Measurements from ENCODE around the gene MED15.
"Not testable (repeated sequence)": the region's sequence is repeated elsewhere in the genome, so short reads cannot be mapped to it uniquely, and the experiment has no call there.

The MED15 gene

GRCh38 chr22:20533095-20533878 is 25.9 kb downstream of the MED15 start:
- DNase-seq: no peak

- no peak for DNase-seq
Measured at GRCh38 chr22:20533879-20534265, 26.5 kb downstream of the MED15 start.

GRCh38 chr22:20536590-20537324 is 29.3 kb downstream of the MED15 start:
- DNase-seq: no peak

GRCh38 chr22:20537325-20537756 is 29.9 kb downstream of the MED15 start:
- DNase-seq: no peak

GRCh38 chr22:20537983-20538382 is 30.6 kb downstream of the MED15 start:
- no peak for DNase-seq

GRCh38 chr22:20538875-20539274 is 31.5 kb downstream of the MED15 start:
- not testable (repeated sequence) for DNase-seq

GRCh38 chr22:20542055-20542454 is 34.6 kb downstream of the MED15 start:
- DNase-seq: no peak

- no peak for DNase-seq
Measured at GRCh38 chr22:20542736-20543135, 35.3 kb downstream of the MED15 start.

- DNase-seq: not testable (repeated sequence)
Measured at GRCh38 chr22:20545318-20545634, 37.9 kb downstream of the MED15 start.

GRCh38 chr22:20545681-20546521 is 38.5 kb downstream of the MED15 start:
- no peak for DNase-seq

GRCh38 chr22:20546541-20546950 is 39.1 kb downstream of the MED15 start:
- no peak for DNase-seq

- no peak for DNase-seq
Measured at GRCh38 chr22:20547029-20547428, 39.6 kb downstream of the MED15 start.

- no peak for DNase-seq
Measured at GRCh38 chr22:20548806-20549205, 41.4 kb downstream of the MED15 start.

- DNase-seq: peak; percentile 67
Measured at GRCh38 chr22:20549232-20549841, 41.9 kb downstream of the MED15 start.

- no peak for DNase-seq
Measured at GRCh38 chr22:20550057-20550817, 42.8 kb downstream of the MED15 start.

- peak; percentile 70 for DNase-seq
Measured at GRCh38 chr22:20550851-20551744, 43.7 kb downstream of the MED15 start.

GRCh38 chr22:20551805-20552442 is 44.5 kb downstream of the MED15 start:
- DNase-seq: peak; percentile 54

GRCh38 chr22:20552443-20553401 is 45.3 kb downstream of the MED15 start:
- no peak for DNase-seq
